ENCODE data around the gene KCNH3.

Gene KCNH3

DNA sequence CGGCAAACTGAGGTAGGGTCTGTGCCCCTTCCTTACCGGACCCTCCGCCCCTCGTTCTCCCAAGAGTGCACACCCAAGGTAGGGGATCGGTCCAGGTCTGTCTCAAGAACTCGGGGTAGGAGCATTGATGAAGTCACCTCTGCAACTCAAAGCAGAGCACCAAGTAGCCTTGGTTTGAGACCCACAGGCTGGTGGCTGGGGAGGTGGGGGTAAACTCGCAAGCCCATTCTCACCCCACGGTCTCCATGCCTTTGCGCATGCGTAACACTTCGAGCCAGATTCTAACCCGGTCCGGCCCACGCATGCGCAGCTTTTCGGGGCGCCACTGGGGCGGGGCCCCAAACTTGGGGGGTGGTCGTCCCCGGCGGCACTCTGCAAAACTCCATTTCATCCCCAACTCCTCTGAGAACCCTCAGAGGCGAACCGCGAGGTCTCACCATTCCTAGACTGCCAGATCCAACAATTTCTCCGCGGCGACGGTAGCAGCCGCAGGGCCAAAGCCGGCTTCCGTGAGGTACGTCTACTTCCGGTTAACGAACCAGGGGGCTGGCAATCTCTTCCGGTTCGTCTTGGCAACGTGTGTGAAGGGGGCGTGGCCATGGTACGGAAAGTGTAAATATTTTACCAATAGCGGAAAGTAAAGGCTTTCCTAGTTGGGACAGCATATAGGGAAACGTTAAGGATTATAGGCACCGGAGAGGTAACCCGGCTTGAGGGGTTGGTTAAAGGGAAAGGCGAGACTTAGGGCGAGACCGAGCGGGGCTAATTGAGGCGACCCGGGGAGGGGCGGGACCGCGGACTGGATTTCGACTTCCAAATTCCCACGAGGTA lies 29.0 kb downstream of the KCNH3 start, which contains the start of gene MCRS1:
MCRS1 (minus strand) TSS at position 532 of the 831 bp plus-strand sequence. CDS start 1,411 bp downstream, outside the sequence.
- DNase-seq (ENCODE audit: insufficient read length, low spot score) = peak; percentile 90
- TF ChIP-seq POU2F2 (IDR thresholded peaks at IDR 0.05; ENCODE audit: low read depth, low read length) (peak; percentile 90; the same call in 1 of the 2 replicates), PAX5 (IDR thresholded peaks at IDR 0.05; ENCODE audit: insufficient read depth, low read length, severe bottlenecking) (no peak), TAF1 (IDR thresholded peaks at IDR 0.05; ENCODE audit: low read depth, low read length) (peak; percentile 94), POLR2AphosphoS5 (IDR thresholded peaks at IDR 0.05; ENCODE audit: low read depth, low read length) (peak; percentile 98), POLR2A (IDR thresholded peaks at IDR 0.05; ENCODE audit: low read depth, low read length) (peak; percentile 97), SPI1 (IDR thresholded peaks at IDR 0.05; ENCODE audit: low read depth, low read length) (no peak)
- FAIRE-seq = peak; percentile 95

DNA sequence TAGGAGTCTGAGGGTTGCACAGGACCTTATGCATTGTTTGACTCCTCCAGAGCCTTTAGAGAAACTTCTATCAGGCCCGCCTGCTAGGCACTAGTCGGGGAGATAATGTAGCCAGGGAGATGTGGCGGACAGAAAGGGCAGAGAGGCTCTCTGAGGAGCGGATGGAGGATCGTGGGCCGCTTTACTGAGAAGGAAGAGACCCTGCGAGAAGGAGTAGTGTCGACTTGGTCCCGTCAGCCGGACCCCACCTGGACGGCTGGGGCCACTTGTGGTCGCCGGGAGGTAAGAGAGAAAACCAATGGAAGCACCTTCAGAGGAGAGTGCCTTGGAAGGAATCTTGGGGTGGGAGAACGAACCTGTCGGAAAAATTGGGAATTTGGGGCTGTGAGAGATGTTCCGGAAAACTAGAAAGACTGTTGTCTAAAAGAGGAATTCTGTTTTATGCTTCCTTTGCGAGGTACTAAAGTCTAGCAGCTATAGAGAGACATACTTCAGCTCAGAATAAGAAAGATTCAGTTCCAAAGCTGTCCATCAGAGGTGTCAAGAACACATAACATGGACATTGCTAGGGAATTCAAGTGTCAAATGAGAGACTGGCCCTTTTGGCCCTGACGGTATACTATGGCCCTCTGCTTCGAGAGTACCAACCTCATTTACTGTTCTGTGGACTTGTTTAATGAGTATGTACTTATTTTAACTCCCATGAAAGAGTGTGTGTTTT lies 29.8 kb downstream of the KCNH3 start:
- TF ChIP-seq POLR2AphosphoS5 (IDR thresholded peaks at IDR 0.05; ENCODE audit: low read depth, low read length) = no peak
- FAIRE-seq (peak; percentile 51), DNase-seq (ENCODE audit: insufficient read length, low spot score) (no peak)

DNA sequence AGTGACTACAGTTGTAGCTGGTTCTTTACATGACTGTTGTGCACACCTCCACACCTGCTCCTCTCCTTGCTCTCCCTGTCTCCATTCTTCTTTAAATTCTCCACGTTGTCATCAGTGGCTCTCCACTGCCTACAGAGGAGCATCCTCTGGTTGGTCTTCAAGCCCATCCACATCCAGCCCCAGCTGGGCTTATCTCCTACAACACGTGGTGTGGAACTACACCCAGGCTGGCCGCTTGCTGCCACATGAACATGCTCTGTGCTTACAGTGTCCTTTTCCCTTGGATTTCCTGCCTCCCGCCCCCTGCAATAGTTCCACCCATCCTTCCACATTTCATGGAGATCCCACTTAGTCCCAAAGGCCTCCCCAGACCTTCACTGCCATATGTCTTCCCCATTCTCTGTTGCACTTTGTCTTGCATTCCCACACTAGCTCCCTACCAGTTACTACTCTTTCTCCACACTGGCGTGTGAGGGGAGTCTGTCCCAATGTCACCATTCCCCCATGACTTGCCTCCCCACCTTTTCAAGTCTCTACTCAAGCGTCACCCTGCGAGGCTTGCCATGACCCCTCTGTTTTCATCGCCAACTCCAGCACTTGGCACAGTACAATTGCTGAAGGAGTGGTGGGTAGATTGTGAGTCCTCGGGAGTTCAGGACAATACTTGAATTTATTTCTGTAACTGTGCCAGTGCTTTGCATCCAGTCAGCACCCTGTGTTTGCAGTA lies 38.9 kb downstream of the KCNH3 start:
- DNase-seq (ENCODE audit: insufficient read length, low spot score) (no peak), FAIRE-seq (no peak)
- no peak for TF ChIP-seq POLR2AphosphoS5 (IDR thresholded peaks at IDR 0.05; ENCODE audit: low read depth, low read length)
- TF ChIP-seq POLR2A (IDR thresholded peaks at IDR 0.05; ENCODE audit: low read depth, low read length) = no peak
- TF ChIP-seq POU2F2 (IDR thresholded peaks at IDR 0.05; ENCODE audit: low read depth, low read length) = no peak
- TF ChIP-seq TAF1 (IDR thresholded peaks at IDR 0.05; ENCODE audit: low read depth, low read length) = no peak
- TF ChIP-seq SPI1 (IDR thresholded peaks at IDR 0.05; ENCODE audit: low read depth, low read length) = no peak
- TF ChIP-seq PAX5 (IDR thresholded peaks at IDR 0.05; ENCODE audit: insufficient read depth, low read length, severe bottlenecking) = no peak

DNA sequence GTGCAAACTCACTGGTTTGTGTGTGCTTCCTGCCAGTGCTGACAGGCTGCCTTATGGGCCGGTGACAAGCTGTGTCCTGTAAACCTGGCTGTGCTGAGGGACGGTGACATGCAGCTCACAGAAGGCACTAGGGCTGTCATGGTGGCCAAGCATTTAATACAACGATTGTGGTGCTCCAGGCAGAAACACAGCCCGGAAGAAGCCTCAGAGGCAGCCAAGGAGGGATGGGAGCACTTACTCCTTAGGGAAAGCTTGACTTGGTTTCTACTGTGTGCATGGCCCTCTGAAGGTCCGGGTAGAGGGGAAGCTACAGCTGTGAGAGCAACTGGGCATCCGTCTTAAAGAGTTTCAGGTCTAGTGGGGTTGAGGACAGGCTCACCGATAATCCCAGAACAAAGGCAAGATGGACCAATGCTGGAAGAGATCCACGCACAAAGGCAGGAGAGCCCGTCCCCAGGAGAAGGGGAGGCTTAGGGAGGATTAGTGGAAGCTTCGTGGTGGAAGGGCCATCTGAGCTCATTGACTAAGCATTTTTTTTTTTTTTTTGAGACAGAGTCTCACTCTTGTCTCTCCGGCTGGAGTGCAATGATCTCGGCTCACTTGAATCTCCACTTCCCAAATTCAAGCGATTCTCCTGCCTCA lies 39.8 kb downstream of the KCNH3 start:
- FAIRE-seq (no peak), DNase-seq (ENCODE audit: insufficient read length, low spot score) (no peak)
- TF ChIP-seq SPI1 (IDR thresholded peaks at IDR 0.05; ENCODE audit: low read depth, low read length) (no peak), POU2F2 (IDR thresholded peaks at IDR 0.05; ENCODE audit: low read depth, low read length) (no peak), PAX5 (IDR thresholded peaks at IDR 0.05; ENCODE audit: insufficient read depth, low read length, severe bottlenecking) (no peak), POLR2AphosphoS5 (IDR thresholded peaks at IDR 0.05; ENCODE audit: low read depth, low read length) (no peak), POLR2A (IDR thresholded peaks at IDR 0.05; ENCODE audit: low read depth, low read length) (no peak), TAF1 (IDR thresholded peaks at IDR 0.05; ENCODE audit: low read depth, low read length) (no peak)

DNA sequence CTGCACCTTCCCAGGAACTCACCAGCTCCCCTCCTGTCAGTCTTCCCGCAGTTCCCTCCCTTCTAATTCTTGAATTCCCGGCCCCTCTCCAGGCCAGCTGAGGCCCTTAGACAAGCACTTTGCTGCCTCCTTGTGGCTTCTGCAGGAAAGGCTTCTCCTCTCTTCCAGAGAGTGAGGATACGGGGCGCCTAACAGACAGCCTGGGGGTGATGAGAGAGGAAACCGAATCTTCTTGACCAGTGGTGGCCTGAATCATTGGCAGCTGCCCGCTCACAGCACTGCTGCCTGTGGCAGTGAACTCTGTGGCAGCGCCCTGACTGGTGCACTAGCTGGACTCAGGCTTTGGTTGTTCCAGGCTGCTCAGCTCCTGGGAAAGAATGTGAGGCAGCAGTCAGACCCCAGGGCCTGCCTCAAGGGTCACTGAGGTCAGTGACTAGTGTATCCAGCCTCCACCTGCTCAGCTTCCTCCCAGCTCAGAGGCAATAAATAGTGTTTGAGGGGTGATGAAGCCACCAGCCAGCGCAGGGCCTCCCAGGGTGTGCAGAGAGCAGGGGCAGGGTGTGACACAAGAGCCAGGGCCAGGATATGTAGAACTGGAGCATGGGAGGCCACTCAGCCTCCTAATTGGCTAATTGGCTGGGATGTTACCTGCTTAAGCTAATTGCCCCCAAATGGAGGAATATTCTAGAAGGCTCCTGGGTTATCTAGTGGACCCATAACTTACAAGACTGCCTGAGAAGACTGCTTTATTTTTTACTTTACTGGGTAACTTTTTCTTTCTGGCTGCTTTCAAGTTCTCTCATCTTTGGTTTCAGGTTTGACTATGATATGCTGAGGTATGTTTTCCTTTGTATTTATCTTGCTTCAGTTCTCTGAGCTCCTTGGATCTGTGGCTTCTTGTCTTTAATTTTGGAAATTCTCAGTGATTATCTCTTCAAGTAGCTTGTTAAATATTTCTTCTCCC lies 42.0 kb downstream of the KCNH3 start:
- no peak for TF ChIP-seq POLR2A (IDR thresholded peaks at IDR 0.05; ENCODE audit: low read depth, low read length)
- TF ChIP-seq POLR2AphosphoS5 (IDR thresholded peaks at IDR 0.05; ENCODE audit: low read depth, low read length) = no peak
- peak; percentile 17; the same call in 1 of the 2 replicates for TF ChIP-seq POU2F2 (IDR thresholded peaks at IDR 0.05; ENCODE audit: low read depth, low read length)
- TF ChIP-seq TAF1 (IDR thresholded peaks at IDR 0.05; ENCODE audit: low read depth, low read length) = no peak
- TF ChIP-seq SPI1 (IDR thresholded peaks at IDR 0.05; ENCODE audit: low read depth, low read length) = no peak
- TF ChIP-seq PAX5 (IDR thresholded peaks at IDR 0.05; ENCODE audit: insufficient read depth, low read length, severe bottlenecking) = no peak

DNA sequence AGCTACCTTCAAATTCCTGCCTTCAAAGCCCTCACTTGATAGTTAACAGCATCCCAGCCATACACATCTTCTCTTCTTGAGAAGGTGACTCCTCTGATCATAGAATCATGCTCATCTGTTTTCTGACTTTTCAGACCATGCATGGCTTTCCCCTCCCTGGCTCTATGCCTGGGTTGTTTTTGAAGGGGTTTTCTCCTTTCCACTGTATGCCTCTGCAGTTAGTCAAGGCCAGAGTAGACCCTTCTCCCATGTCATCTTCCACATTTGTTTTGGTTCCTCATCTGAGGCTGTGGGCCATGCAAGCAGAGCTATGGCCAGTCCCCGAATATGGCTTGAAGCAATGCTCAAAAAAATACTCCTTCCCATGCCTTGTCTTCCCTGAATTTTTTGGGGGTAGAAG lies 43.4 kb downstream of the KCNH3 start:
- FAIRE-seq (peak; percentile 78), DNase-seq (ENCODE audit: insufficient read length, low spot score) (no peak)
- TF ChIP-seq POLR2AphosphoS5 (IDR thresholded peaks at IDR 0.05; ENCODE audit: low read depth, low read length) (no peak), PAX5 (IDR thresholded peaks at IDR 0.05; ENCODE audit: insufficient read depth, low read length, severe bottlenecking) (no peak), TAF1 (IDR thresholded peaks at IDR 0.05; ENCODE audit: low read depth, low read length) (no peak), POU2F2 (IDR thresholded peaks at IDR 0.05; ENCODE audit: low read depth, low read length) (no peak), POLR2A (IDR thresholded peaks at IDR 0.05; ENCODE audit: low read depth, low read length) (no peak)

More for the DNA sequence above, 42.0 kb downstream of the KCNH3 start:
- DNase-seq (ENCODE audit: insufficient read length, low spot score) (peak; percentile 54), FAIRE-seq (peak; percentile 33)

DNA sequence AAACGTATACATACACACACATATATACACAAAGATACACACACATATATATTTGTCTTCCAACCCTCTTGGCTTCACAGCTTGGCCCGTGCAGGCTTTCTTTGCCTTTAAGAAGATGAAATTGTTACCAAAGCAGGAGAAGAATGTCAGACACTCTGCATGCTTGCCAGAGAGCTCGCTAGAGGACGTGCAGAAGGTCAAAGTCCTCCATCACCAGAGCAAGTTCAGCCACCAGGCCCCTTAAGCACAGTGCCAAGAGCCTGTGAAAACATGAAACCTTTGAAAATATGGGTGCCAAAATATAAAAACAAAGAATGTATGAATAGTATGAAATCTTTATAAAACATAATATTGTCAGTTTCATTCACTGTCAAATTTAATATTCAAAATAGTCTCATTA lies 44.0 kb downstream of the KCNH3 start:
- DNase-seq (ENCODE audit: insufficient read length, low spot score) (no peak), FAIRE-seq (no peak)
- no peak for TF ChIP-seq POU2F2 (IDR thresholded peaks at IDR 0.05; ENCODE audit: low read depth, low read length)
- no peak for TF ChIP-seq SPI1 (IDR thresholded peaks at IDR 0.05; ENCODE audit: low read depth, low read length)
- TF ChIP-seq TAF1 (IDR thresholded peaks at IDR 0.05; ENCODE audit: low read depth, low read length) = no peak
- TF ChIP-seq PAX5 (IDR thresholded peaks at IDR 0.05; ENCODE audit: insufficient read depth, low read length, severe bottlenecking) = no peak
- no peak for TF ChIP-seq POLR2A (IDR thresholded peaks at IDR 0.05; ENCODE audit: low read depth, low read length)
- TF ChIP-seq POLR2AphosphoS5 (IDR thresholded peaks at IDR 0.05; ENCODE audit: low read depth, low read length) = no peak
